Choroid plexus epithelial cell (primary cell): ENCODE results near the gene PRKN.

ENCODE experiments used
- DNase-seq: peaks from one replicate; pipeline ENCODE4 v3.0.0-alpha.2; 2010; ENCODE audit warnings: low read depth
- H3K4me3 ChIP-seq: 2 replicates; pipeline ENCODE4 v1.5.1; 2011; ENCODE audit warnings: low read depth, mild to moderate bottlenecking, control low read depth, low read length, moderate library complexity
- CTCF ChIP-seq: conservative IDR thresholded peaks from 2 replicates; pipeline ENCODE4 v1.5.1; 2011; ENCODE audit warnings: low read depth, mild to moderate bottlenecking, control low read depth, inconsistent platforms, low read length, moderate library complexity

The PRKN gene

DNA sequence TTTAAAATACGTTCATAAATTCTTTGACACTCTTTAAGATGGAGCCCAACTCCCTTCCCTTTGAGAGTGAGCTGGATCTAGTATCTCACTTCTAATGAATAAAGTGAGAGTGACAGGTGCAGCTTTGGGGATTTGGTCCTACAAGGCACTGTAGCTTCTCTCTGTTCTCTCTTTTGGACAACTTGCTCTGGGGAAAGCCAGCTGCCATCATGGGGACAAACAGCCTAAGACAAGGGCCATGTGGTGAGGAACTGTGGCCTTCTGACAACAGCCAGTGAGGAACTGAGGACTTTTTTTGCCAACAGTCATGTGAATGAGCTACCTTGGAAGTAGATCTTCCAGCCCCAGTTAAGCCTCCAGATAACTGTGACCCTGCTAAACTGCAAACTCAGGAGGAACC is 1180.9 kb downstream of the PRKN start:
- H3K4me3 ChIP-seq, result no peak overlapping the region

GRCh38 chr6:161545741-161546140 is 1181.8 kb downstream of the PRKN start:
- no peak overlapping the region for H3K4me3 ChIP-seq
- no peak for DNase-seq
- no peak for TF ChIP-seq CTCF

More for the DNA sequence above, 1180.9 kb downstream of the PRKN start:
- TF ChIP-seq CTCF, result no peak
- DNase-seq, result no peak

GRCh38 chr6:161544801-161545480 is 1182.6 kb downstream of the PRKN start:
- no peak for DNase-seq
- no peak overlapping the region for H3K4me3 ChIP-seq
- TF ChIP-seq CTCF, result no peak

DNA sequence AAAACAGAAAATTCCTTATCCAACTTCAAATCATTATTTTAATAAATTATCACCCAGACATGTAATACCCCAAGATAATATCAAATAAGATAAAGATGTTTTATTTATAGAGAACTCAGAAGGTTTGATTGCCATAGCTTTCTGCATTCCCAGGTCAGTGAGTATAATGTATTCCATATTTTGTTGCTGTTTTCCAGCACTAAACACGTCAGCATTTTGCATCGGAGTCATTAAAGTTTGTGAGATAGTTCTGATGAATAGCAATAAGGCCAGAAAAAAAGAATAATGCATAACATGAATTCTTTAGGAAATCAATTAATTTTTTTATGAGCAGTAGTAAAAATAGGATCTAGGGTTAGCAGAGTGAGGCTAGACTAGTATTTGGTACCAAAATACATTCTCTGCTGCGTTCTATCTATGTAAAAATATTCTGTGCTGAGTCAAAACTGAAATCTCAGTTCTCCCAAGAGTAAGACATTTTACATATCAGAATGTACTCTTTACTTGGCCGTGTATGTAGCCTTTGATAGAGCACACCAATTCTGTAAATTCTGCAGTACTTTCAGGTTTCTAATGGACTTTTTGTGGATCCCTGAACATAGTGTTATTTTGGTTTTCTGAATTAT is 1183.8 kb downstream of the PRKN start:
- no peak overlapping the region for H3K4me3 ChIP-seq
- no peak for DNase-seq
- no peak for TF ChIP-seq CTCF

- DNase-seq, result no peak
- no peak overlapping the region for H3K4me3 ChIP-seq
- TF ChIP-seq CTCF, result no peak
Observed at GRCh38 chr6:161542346-161542980, 1185.1 kb downstream of the PRKN start.

- DNase-seq, result no peak
- no peak for TF ChIP-seq CTCF
- H3K4me3 ChIP-seq, result no peak overlapping the region
Observed at GRCh38 chr6:161540532-161540931, 1187.0 kb downstream of the PRKN start.
